ENCODE results near the gene EIF3K.

The EIF3K gene

GRCh38 chr19:38648769-38649304, 29.8 kb downstream of the EIF3K start:
- DNase-seq (ENCODE audit: low read depth in 2 of 2, low spot score in 1 of 2): no peak

GRCh38 chr19:38649305-38650171, 30.6 kb downstream of the EIF3K start:
- DNase-seq (ENCODE audit: low read depth in 2 of 2, low spot score in 1 of 2): no peak

- no peak for DNase-seq (ENCODE audit: low read depth in 2 of 2, low spot score in 1 of 2)
Measured at GRCh38 chr19:38650172-38650775, 31.3 kb downstream of the EIF3K start.

- no peak for DNase-seq (ENCODE audit: low read depth in 2 of 2, low spot score in 1 of 2)
Measured at GRCh38 chr19:38650911-38651584, 32.1 kb downstream of the EIF3K start.

GRCh38 chr19:38653028-38653571, 34.1 kb downstream of the EIF3K start:
- DNase-seq (ENCODE audit: low read depth in 2 of 2, low spot score in 1 of 2): no peak

GRCh38 chr19:38654628-38655055, 35.7 kb downstream of the EIF3K start:
- DNase-seq (ENCODE audit: low read depth in 2 of 2, low spot score in 1 of 2): no peak

- no peak for DNase-seq (ENCODE audit: low read depth in 2 of 2, low spot score in 1 of 2)
Measured at GRCh38 chr19:38655148-38655824, 36.3 kb downstream of the EIF3K start.

- DNase-seq (ENCODE audit: low read depth in 2 of 2, low spot score in 1 of 2): no peak
Measured at GRCh38 chr19:38656171-38656981, 37.4 kb downstream of the EIF3K start.

GRCh38 chr19:38657633-38658222, 38.7 kb downstream of the EIF3K start:
- no peak for DNase-seq (ENCODE audit: low read depth in 2 of 2, low spot score in 1 of 2)

GRCh38 chr19:38658462-38659306, 39.7 kb downstream of the EIF3K start:
- no peak for DNase-seq (ENCODE audit: low read depth in 2 of 2, low spot score in 1 of 2)

GRCh38 chr19:38660724-38661123, 41.7 kb downstream of the EIF3K start:
- DNase-seq (ENCODE audit: low read depth in 2 of 2, low spot score in 1 of 2): no peak

GRCh38 chr19:38661136-38661535, 42.1 kb downstream of the EIF3K start:
- DNase-seq (ENCODE audit: low read depth in 2 of 2, low spot score in 1 of 2): no peak

- DNase-seq (ENCODE audit: low read depth in 2 of 2, low spot score in 1 of 2): no peak
Measured at GRCh38 chr19:38661996-38662395, 43.0 kb downstream of the EIF3K start.

GRCh38 chr19:38662537-38663155, 43.7 kb downstream of the EIF3K start:
- no peak for DNase-seq (ENCODE audit: low read depth in 2 of 2, low spot score in 1 of 2)

GRCh38 chr19:38663156-38663651, 44.2 kb downstream of the EIF3K start:
- no peak for DNase-seq (ENCODE audit: low read depth in 2 of 2, low spot score in 1 of 2)

- DNase-seq (ENCODE audit: low read depth in 2 of 2, low spot score in 1 of 2): no peak
Measured at GRCh38 chr19:38663957-38664502, 45.0 kb downstream of the EIF3K start.

- no peak for DNase-seq (ENCODE audit: low read depth in 2 of 2, low spot score in 1 of 2)
Measured at GRCh38 chr19:38664503-38665211, 45.7 kb downstream of the EIF3K start.
